ENCODE results near the gene ACTMAP.

Gene ACTMAP

DNA sequence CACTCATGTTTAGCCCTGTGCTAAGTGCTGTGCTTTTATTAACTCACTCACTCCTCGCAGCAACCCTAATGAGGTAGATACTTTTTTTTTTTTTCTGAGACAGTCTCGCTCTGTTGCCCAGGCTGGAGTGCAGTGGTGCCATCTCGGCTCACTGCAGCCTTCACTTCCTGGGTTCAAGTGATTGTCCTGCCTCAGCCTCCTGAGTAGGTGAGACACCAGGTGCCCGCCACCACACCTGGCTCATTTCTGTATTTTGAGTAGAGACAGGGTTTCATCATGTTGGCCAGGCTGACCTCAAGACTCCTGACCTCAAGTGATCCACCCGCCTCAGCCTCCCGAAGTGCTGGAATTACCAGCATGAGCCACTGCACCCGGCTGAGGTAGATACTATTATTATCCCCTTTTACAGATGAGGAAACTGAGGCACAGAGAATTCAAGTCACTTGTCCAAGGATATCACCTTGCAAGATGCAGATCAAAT lies 30.8 kb downstream of the ACTMAP start:
- Mint-ChIP-seq H3K27ac (no peak overlapping the region), H3K4me3 (peak overlapping the region; percentile 94)

DNA sequence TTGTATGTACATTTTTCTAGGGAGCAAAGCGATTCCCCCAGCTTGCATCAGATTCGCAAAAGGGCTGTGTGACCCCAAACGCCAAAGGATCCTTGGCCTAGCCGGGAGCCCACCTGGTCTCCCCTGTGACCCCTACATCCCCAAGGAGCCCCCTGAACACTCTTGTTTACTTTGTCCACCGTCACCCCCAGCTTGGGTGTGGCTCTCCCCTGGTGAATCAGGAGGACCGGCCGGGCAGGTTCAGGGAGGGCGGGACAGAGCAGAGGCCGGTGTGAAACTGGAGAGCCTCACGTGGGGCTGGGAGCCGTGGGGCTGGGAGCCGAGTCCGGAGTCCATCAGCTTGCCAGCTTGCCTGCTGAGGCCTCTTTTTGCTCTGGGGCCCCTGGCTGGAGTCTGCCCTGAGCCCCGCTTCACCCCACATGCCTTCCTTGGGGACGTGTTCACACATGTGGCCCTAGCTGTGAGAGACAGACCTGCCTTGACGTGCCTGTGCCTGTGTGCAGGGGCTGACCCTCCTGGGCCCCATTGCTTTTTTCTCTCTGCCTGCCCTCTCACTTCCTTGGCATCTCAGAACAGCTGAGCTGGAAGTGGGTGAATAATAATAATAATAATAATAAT lies 31.4 kb downstream of the ACTMAP start:
- Mint-ChIP-seq H3K4me1 (peaks cover 70% of the 10 kb centered on the region), H3K27me3 (no peaks in the 10 kb centered on the region), H3K27ac (no peak overlapping the region), H3K4me3 (peak overlapping the region; percentile 94), H3K36me3 (peaks cover 8% of the 10 kb centered on the region), H3K9me3 (no peaks in the 10 kb centered on the region)

More for the DNA sequence above, 30.8 kb downstream of the ACTMAP start:
- Mint-ChIP-seq H3K4me1 (peaks cover 70% of the 10 kb centered on the region), H3K9me3 (no peaks in the 10 kb centered on the region), H3K27me3 (no peaks in the 10 kb centered on the region), H3K36me3 (peaks cover 10% of the 10 kb centered on the region)

DNA sequence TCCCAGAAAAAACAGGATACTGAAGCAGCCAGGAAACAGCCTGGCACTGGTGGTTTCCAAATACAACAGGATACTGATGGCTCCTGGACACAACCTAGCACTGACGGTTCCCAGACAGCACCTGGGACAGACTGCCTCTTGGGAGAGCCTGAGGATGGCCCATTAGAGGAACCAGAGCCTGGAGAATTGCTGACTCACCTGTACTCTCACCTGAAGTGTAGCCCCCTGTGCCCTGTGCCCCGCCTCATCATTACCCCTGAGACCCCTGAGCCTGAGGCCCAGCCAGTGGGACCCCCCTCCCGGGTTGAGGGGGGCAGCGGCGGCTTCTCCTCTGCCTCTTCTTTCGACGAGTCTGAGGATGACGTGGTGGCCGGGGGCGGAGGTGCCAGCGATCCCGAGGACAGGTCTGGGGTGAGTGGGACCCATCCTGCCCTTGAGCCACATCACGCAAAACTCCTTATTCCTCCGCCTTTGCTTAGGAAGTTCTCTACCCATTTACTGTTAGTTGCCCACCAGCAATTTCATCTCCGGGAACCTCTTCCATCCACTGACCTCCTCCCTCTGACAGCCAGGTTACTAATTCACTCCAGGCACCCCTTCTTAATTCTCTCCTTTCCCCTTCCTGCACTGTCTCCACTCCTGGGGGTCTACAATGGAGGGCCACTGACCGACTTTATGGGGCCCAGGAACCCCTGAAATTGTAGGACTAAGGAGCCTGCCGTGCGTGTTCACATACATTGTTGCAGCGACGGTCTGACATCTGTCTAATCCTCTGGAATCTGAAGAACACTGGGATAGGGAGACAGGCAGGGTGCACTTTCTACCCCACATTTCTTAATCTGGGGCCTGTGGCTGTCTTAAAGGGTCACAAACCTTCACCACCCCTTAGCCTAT lies 32.1 kb downstream of the ACTMAP start:
- no peaks in the 10 kb centered on the region for H3K27me3 Mint-ChIP-seq

DNA sequence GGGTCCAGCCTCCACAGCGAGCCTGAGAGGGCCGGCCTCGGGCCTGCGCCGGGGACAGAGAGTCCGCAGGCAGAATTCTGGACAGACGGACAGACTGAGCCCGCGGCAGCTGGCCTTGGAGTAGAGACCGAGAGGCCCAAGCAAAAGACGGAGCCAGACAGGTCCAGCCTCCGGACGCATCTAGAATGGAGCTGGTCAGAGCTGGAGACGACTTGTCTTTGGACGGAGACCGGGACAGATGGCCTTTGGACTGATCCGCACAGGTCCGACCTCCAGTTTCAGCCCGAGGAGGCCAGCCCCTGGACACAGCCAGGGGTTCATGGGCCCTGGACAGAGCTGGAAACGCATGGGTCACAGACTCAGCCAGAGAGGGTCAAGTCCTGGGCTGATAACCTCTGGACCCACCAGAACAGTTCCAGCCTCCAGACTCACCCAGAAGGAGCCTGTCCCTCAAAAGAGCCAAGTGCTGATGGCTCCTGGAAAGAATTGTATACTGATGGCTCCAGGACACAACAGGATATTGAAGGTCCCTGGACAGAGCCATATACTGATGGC lies 32.9 kb downstream of the ACTMAP start:
- Mint-ChIP-seq H3K27ac (peak overlapping the region; percentile 17), H3K4me3 (peak overlapping the region; percentile 94), H3K27me3 (no peaks in the 10 kb centered on the region), H3K9me3 (no peaks in the 10 kb centered on the region), H3K4me1 (peaks cover 65% of the 10 kb centered on the region), H3K36me3 (peaks cover 7% of the 10 kb centered on the region)

More for the DNA sequence above, 32.1 kb downstream of the ACTMAP start:
- H3K36me3 Mint-ChIP-seq, result peaks cover 7% of the 10 kb centered on the region
- H3K27ac Mint-ChIP-seq, result peak overlapping the region; percentile 96
- H3K4me3 Mint-ChIP-seq, result peak overlapping the region; percentile 94
- no peaks in the 10 kb centered on the region for H3K9me3 Mint-ChIP-seq
- peaks cover 66% of the 10 kb centered on the region for H3K4me1 Mint-ChIP-seq

DNA sequence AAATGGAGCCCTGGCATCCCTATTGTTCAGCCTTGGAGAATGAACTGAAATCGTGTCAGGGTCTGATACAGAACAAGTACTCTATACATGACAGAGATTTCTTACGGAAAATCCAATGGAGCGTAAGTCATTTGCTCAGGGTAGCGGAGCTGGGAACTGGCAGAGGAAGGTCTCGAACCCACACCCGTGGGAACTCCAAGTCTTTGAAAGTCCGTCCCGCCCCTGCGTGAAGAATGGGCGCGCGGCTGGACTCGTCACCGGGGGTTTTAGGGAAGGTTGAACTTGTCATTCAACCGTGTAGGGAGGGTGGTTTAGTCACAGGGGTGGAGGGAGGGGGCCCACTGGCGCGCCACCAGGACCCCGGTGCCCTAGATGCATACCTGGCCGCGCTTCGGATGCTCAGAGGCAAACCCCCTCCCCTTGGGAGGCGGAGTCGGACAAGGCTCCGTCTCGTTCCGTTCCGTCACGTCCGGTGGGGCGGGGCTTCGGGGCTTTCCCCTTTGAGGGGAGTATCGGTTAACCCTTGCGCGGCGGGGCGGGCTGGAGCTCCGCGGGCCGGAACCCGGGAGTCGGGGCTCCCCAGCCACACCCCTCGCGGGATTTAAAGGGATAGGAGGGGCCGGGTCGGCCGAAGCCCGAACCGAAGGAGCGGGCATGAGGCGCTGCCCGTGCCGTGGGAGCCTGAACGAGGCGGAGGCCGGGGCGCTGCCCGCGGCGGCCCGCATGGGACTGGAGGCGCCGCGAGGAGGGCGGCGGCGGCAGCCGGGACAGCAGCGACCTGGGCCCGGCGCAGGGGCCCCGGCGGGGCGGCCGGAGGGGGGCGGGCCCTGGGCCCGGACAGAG lies 33.6 kb downstream of the ACTMAP start, which contains the start of the genes COQ8B and ITPKC:
TSS of gene COQ8B (minus strand) at position 405 of the 843 bp plus-strand sequence. CDS start 2,254 bp downstream, outside the sequence.
TSS of gene ITPKC (plus strand) at position 631 of the 843 bp plus-strand sequence. CDS start at position 655, 24 bp downstream.
- Mint-ChIP-seq H3K36me3 (peaks cover 7% of the 10 kb centered on the region), H3K27ac (peak within 1 kb of the TSS; percentile 95), H3K9me3 (no peaks in the 10 kb centered on the region), H3K4me1 (peaks cover 61% of the 10 kb centered on the region), H3K27me3 (no peaks in the 10 kb centered on the region), H3K4me3 (peak within 1 kb of the TSS; percentile 94)

DNA sequence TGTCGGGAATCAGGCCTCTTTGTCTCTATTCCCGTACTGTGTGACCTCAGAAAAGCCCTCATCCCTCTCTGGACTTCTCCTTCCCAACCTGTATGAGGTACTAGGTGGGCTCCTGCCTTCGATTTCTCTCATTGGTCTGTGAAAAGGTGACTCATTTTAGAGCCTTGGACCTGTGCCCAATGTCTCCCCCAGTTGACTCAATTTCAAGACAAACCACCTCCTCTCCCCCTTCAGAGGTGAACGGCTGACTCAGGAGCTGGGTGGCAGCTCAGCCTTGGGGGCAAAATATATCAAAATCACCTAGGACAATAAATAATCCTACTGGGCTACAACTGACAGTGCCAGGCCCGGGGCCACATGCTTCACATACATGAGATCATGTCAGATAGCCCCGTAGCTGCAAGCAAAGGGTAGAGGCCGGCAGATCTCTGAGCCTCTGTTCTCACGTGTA lies 34.2 kb downstream of the ACTMAP start:
- Mint-ChIP-seq H3K4me3 (peak overlapping the region; percentile 86), H3K36me3 (peaks cover 12% of the 10 kb centered on the region), H3K9me3 (no peaks in the 10 kb centered on the region), H3K27ac (peak overlapping the region; percentile 95), H3K27me3 (no peaks in the 10 kb centered on the region), H3K4me1 (peaks cover 66% of the 10 kb centered on the region)

DNA sequence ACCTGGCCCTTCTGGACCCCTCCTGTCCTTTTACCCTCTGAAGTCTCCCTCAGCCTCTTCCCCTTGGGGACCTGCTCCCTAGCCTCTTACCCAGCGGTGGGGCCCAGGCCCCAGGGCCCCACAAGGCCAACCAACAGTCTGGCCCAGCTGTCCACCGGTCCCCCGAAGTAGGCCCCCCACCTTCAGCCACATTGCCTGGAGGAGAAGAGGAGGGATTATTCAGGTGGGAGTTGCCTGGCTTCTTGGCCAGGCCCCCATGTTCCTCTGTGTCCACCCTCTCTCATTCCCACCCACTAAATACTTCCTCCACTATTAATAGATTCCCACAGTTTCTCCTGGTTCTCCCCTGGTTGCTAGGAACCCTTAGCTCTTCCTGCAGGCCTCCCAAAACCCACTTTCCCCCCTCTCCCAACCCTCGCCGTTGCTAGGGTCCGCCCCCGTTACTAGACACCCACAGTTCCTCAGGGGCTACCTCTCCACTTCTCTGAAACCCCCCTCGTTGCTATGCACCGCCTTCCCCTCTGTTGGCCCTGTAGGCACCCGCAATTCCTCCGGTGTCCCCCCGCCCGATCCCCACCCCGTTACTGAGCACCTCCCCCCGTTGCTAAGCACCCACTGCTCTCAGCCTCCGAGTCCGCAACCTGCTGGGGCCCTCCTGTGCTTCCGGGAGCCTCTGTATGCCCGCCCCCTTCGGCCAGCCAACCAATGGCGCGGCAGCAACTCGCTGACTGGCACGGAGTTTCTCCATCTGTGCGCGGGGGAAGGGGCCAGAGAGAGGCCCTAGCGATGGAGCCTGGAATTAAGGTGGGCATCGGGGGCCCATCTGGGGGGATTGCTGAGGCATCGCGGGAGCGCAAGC lies 35.6 kb downstream of the ACTMAP start:
- Mint-ChIP-seq H3K4me3 (peak overlapping the region; percentile 86), H3K9me3 (no peaks in the 10 kb centered on the region), H3K27me3 (no peaks in the 10 kb centered on the region), H3K36me3 (peaks cover 7% of the 10 kb centered on the region), H3K27ac (peak overlapping the region; percentile 95), H3K4me1 (peaks cover 54% of the 10 kb centered on the region)

DNA sequence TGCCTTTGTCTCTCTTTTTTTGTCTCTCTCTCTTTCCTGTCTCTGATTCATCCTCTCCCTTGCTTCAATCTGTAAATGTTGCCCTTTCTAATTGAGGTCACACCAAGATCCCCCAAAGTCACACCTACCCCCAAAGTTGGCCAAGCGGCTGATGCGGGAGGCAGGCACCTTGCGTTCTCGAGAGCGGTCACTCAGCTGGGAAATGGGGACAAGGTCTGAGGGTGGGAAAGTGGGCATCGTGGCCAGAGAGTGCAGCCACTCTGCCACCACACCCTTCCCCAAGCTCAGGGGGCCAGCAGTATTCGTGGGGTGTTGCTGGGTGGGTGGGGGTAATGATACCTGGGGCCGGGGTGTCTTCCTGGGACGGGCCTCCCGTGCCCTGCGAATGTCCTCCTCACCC lies 36.3 kb downstream of the ACTMAP start:
- Mint-ChIP-seq H3K36me3 (peaks cover 12% of the 10 kb centered on the region), H3K4me3 (peak overlapping the region; percentile 61), H3K27ac (no peak overlapping the region), H3K9me3 (no peaks in the 10 kb centered on the region), H3K4me1 (peaks cover 51% of the 10 kb centered on the region), H3K27me3 (no peaks in the 10 kb centered on the region)

DNA sequence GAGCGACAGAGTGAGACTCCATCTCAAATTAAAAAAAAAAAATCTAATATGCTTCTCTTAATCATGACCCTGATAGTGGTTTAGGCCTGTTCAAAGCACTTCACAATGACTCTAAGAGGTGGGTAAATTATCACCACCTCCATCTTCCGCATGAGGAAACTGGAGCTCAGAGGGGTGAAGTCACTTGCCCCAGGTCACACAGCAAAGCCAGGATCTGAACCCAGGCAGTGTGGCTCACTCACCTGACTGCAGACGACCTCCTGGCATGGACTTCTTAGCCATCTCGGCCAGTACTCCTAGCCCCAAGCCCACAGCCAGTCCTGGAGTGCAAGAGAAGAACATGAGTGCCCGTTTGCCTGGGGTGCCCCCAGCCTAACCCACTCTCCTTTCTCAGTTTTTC lies 40.5 kb downstream of the ACTMAP start:
- no peaks in the 10 kb centered on the region for H3K9me3 Mint-ChIP-seq
- H3K4me1 Mint-ChIP-seq, result peaks cover 28% of the 10 kb centered on the region
- H3K27ac Mint-ChIP-seq, result no peak overlapping the region
- H3K27me3 Mint-ChIP-seq, result no peaks in the 10 kb centered on the region
- H3K36me3 Mint-ChIP-seq, result peaks cover 14% of the 10 kb centered on the region
- H3K4me3 Mint-ChIP-seq, result no peak overlapping the region

DNA sequence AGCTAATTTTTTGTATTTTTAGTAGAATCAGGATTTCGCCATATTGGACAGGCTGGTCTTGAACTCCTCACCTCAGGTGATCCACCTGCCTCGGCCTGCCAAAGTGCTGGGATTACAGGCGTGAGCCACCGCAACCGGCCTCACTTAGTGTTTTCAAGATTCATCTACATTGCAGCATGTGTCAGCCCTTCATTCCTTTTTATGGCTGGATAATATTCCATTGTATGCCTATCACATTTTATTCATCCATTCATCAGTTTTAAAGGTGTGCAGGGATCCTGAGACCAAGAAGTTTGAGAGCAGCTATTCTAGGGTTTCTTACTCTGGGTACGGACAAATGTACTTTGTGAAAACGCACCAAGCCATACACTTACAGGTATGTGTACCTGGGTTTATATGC lies 42.7 kb downstream of the ACTMAP start:
- no peak overlapping the region for H3K27ac Mint-ChIP-seq
- H3K27me3 Mint-ChIP-seq, result no peaks in the 10 kb centered on the region
- peaks cover 17% of the 10 kb centered on the region for H3K4me1 Mint-ChIP-seq
- H3K4me3 Mint-ChIP-seq, result no peak overlapping the region
- H3K36me3 Mint-ChIP-seq, result peaks cover 15% of the 10 kb centered on the region
- no peaks in the 10 kb centered on the region for H3K9me3 Mint-ChIP-seq

DNA sequence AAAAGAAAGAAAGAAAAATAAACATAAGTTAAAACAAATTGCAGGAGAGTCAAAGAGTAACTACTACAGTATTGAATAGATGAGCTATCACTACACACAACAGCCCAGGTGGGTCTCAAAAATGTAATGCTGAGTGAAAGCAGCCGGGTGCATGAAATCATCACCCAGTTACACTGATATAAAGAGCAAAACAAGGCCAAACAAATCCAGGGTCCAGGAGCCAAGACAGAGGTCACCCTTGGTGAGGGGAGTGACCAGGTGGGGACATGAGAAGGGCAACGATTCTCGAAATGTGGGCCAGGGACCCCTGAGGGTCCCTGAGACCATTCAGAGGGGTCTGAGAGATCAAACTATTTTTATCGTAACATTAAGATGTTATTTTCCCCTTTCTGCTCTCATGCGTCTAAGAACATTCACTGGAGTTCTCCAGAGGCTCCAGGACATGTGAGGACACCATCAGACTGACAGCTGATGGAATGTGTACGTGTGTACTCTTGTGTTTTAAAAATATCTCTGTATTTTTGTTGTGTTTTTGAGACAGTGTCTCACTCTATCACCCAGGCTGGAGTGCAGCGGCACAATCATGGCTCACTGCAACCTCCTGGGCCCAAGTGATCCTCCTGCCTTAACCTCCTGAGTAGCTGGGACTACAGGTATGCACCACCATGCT lies 44.2 kb downstream of the ACTMAP start:
- Mint-ChIP-seq H3K27ac (no peak overlapping the region), H3K27me3 (no peaks in the 10 kb centered on the region), H3K4me1 (peaks cover 8% of the 10 kb centered on the region), H3K9me3 (no peaks in the 10 kb centered on the region), H3K36me3 (peaks cover 13% of the 10 kb centered on the region), H3K4me3 (no peak overlapping the region)

DNA sequence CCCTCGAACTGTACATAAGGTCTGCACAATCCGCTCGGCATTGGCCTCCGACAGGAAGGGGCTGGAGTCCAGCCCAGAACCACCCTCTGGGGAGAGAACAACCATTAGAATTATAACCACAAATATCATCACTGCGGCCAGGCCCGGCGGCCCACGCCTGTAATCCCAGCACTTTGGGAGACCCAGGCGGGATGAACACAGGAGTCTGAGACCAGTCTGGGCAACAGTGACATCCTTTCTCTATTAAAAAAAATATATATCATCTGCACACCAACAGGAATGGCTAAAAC lies 45.0 kb downstream of the ACTMAP start:
- Mint-ChIP-seq H3K4me1 (peaks cover 7% of the 10 kb centered on the region), H3K9me3 (no peaks in the 10 kb centered on the region), H3K27ac (no peak overlapping the region), H3K27me3 (no peaks in the 10 kb centered on the region), H3K4me3 (no peak overlapping the region), H3K36me3 (peaks cover 12% of the 10 kb centered on the region)

DNA sequence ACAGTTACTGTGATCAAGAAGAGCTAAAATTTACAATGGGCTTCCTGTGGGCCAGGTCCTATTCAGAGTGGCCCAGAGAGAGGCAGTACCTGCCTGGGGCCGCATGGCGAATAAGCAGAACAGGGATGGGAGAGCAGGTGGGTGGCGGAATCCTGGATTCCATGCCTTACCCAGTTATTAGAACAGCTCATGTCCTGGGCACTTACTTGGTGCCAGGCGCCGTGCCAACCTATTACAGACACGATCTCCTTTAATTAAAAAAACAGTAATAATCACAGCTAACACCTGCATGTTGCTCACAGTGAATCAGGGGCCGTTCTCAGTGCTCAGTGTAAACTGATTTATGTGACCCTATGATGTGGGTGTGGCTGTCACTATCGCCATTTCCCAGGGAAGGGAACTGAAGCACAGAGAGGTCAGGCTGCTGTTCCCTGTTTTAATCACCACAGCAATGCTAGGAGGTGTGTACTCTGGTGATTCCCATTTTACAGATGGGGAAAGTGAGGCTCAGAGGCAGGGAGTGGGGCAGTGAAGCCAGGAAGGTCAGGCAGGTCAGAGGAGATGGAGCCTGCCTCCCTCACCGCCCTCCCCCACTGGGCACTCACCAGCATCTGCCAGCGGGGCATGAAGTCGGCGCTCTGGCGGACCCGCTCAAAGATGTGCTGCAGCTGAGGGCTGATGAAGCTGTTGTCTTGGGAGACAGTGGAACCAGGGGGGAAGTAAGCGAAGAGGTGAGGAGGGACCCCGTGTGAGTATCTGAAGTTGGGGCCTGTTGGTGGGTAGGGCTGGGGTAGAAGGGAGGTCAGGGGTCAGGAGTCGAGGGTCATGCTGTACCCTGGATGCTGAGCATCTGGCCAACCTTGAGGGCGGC lies 45.6 kb downstream of the ACTMAP start:
- H3K9me3 Mint-ChIP-seq, result no peaks in the 10 kb centered on the region
- no peak overlapping the region for H3K27ac Mint-ChIP-seq
- no peak overlapping the region for H3K4me3 Mint-ChIP-seq
- peaks cover 7% of the 10 kb centered on the region for H3K4me1 Mint-ChIP-seq
- H3K36me3 Mint-ChIP-seq, result peaks cover 12% of the 10 kb centered on the region
- no peaks in the 10 kb centered on the region for H3K27me3 Mint-ChIP-seq

Data from activated naive CD4-positive, alpha-beta T cell treated with anti-CD3 and anti-CD28 coated beads, Interleukin-2, amount 50 U/mL, for 24 hours (primary cell).